Amniotic epithelial cell (primary cell): ENCODE data around the gene CLEC17A.

ENCODE experiments used
- DNase-seq: peaks from one replicate; pipeline ENCODE4 v3.0.0-alpha.2; 2010; ENCODE audit warnings: low read depth

CLEC17A gene

DNA sequence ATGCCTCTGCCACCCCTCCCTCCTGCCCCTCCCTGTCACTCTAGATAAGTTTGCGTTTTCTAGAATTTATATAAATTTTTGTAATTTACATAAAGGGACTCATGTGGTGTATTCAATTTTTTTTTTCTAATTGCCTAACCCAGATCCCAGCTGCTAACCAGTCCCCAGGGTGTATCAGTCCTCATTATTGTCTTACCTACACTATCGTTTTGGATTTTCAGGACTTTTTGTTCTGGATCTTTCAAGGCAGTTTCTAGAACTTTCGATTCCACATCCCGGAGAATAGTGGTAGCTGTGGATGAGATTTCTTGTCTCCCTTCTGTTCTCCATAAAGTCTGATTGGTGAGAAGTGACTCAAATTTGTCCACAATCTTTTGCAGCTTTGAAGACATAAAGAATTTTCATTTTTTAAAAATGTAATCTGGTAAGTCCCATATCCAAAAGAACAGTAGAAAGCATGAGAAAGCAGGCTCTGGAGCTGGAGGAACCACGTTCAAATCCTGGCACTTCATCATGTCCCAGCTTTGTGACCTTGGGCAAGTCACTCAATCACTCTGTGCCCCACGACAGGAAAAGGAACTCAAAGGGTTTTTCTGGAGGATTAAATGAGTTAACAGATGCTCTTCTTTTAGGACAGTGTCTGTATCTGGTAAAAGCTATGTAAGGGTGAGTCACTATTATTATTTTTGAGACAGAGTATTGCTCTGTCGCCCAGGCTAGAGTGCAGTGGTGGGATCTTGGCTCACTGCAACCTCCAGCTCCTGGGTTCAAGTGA, 72.1 kb downstream of the CLEC17A start:
- DNase-seq = no peak

DNA sequence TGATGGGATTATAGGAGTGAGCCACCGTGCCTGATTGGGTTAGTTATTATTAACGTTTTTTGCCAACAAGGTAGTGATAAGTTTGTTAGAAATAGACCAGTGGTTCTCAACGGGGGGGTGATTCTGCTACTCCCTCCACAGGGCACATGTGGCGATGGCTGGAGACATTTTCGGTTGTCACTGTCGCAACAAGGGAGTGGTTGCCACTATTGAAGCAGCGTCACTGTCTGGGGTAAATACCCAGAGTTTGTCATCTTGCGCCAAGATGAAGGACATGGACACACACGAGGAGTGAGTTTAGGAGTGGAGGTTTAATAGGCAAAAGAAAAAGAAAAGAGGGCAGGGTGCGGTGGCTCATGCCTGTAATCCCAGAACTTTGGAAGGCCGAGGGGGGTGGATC, 72.8 kb downstream of the CLEC17A start:
- no peak for DNase-seq

DNA sequence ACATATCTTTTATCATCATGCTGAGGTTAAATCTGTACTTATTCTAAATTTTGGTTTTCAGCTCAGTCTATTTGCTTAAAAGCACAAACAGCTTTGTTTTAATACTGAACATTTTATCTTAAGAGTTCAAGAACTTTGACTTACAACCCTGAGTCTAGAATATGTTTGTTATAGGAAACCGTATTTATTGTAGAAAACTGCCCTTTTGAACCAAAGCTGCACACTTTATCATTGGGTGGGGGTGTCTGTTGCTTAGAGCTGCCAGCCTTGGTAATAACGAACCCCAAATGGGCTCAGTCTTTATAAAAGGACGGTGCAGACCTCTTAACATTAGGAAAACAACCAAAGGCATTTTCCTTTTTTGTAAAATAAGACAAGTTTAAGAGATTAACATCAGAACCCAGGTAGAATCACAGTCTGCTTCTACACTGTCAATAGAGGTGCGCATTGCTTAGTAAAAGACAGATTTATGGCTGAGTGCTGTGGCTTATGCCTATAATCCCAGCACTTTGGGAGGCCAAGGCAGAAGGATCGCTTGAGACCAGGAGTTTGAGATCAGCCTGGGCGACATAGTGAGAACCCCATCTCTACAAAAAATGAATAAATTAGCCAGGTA, 77.1 kb downstream of the CLEC17A start:
- DNase-seq = no peak

DNA sequence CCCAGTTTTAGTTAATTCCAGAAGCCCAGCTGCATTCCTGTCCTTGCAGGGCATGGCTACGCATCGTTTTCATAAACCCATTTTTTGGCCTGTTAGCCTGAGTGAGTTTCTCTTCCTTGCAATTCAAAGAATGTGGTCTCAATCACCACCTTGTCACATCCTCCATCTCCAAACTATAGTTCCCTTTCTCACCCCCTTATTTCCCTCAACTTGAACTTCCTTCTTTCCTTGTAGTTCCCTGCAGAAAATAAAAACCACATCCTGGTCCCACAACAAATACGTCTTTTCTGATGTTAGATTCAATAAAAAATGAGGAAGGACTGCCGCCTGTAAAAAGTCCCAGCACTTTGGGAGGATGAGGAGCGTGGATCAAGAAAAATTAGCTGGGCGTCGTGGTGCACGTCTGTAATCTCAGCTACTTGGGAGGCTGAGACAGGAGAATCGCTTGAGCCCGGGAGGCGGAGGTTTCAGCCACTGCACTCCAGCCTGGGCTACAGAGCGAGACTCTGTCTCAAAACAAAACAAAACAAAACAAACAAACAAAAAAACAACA, 78.6 kb downstream of the CLEC17A start:
- no peak for DNase-seq
